GM19397 (cell line): ENCODE results near the gene PLA2G4A.

ENCODE experiments used
- ATAC-seq: cut with Tn5 transposase; IDR thresholded peaks from one replicate; pipeline ENCODE4 v1.9.1; 2021; ENCODE audit warnings: mild to moderate bottlenecking, moderate library complexity; ENCODE audit not compliant: unreplicated experiment

PLA2G4A gene

DNA sequence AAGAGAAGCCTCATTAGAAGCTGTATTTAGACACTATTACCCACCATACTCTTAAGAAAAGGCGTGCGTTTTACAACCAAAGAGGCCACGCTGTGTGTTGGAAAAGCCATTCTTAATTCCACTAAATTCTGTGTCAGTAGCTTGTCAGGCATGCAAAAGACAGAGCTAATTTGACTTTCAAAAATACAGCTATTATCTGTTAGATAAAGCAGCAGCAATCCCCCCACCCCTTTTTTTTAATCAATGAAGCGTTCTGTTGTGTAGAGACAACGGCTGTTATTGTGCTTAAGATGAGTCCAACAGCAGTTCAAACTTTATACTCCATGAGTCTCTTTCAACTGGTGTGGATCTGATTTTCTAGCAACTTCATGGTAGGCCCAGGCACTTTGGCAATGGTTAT is 43.5 kb downstream of the PLA2G4A start:
- ATAC-seq: no peak

DNA sequence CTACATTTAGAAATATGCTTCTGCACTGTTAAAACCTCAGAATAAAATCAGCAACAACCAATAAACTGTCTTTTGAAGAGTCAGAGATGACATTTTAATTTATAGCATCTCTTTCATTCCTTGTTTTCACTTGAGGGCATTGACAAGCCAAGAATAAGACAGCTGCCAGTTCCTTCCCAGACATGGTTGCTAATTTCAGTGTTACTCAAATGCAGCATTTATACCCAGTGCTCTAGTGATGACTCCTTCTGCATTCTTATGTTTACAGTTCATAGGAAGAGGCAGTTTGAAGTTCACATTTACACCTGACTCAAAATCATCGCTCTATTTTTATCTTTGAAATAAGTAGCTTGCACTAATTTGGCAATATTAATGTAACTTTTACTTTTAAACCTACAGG is 44.9 kb downstream of the PLA2G4A start:
- ATAC-seq: no peak

DNA sequence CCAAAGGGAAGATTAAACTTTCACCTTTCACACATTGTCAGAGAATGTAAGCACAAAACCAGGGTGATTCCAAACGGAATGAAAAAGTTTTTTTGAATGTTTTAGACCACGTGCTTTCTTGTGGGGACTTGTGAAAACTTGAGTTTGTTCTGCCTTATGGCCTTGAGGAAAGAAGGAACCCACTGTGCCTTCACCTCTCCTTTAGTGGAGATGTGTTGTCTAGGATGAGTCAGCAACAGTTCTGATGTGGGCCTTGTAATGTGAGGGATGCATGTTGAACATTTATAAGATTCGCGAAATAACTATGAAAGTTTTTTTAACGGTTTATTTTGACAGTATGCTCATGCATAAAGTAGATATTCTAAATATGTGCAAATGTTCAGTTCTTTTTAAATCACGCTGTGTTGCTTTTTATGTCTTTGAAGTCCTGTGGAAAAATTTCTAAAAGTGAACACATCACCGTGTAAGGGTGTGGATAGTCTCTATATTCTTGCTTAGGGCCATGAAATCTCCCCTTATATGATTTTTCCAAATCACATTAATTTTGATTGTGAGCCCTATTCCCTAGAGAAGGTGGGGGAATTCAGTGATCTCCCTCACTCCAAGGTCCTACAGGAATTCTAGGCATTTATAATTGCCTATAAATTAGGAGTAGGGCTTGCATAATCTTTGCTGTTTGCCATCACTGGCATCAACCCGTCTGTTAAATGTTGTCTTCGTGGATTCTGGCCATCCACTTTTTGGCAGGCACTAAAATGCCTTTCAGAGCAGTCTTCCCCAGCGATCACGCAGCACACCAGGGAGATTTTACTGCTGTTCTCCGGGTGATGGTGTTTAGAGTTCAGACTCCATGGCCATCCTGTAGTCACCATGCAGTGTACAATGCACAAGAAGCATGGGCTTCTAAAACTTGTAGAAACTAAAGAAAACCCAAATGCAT is 47.4 kb downstream of the PLA2G4A start:
- ATAC-seq: no peak

DNA sequence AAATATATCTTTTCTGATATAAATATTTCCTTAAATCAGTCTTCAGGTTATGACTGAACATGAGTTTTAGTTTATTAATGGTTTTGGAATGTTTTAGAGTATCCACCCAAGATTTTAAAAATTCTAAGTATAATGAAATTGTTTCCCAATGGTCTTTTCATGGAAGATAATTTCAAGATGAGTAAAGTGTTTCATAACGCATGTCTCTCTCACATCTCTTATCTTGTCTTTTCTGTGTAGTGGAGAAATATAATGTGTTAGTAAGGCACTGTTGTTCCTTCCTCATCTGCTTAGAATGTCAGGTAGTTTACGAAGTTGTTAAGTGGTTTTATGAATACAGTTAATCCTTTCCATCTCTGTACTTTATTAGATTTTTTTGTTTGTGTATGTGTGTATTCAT is 49.6 kb downstream of the PLA2G4A start:
- ATAC-seq: no peak

DNA sequence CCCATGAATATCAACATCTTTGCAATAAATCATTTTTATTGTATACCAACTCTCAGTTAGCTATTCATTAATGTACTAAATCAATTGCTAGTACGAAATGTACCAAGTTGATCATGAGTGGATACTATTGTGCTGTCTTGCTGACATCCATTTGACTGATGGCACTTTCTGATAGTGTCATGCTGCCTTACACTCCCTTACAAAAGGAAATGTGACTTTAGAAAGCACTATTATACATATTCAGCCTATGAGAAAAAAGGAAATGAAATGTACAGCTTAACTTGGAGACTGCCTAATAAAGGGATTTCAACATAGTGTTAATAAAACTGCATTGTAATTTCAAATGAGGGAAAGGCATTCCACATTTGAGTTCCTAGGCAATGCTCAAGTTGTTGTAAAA is 52.2 kb downstream of the PLA2G4A start:
- no peak for ATAC-seq

DNA sequence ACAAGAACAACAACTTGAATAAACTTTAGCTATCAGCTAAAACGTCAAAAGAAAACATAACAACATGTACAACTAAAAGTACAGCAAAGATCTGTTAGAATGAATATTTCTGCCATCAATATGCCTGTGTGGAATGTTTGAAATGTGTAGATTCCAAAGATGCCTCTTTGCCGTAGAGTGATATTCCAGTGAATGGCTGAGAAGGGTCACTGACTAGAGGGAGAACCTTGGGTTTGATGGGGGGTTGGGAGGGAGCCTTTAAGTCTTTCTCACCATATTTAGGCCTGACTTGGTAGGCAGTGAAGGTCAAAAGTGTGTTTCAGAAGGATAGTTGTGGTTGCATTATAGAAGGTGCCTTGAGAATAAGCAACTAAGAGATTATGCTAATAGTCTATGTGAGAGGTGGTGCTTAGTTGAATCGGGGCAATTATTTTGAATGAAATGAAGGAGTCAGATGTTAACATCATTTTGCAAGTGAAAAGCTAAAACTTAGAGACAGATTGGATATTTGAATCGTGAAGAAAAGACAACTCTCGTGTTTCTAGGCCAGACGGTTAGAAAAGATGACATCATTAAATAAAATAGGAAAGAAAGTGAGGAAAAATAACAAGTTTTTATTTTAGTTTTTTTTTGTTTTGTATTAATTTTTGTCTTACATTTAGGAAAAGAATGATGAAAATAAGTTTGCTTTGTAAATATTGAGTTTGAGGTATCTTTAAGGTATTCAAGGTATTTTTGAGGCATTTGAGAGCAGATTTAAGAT is 53.8 kb downstream of the PLA2G4A start:
- no peak for ATAC-seq

DNA sequence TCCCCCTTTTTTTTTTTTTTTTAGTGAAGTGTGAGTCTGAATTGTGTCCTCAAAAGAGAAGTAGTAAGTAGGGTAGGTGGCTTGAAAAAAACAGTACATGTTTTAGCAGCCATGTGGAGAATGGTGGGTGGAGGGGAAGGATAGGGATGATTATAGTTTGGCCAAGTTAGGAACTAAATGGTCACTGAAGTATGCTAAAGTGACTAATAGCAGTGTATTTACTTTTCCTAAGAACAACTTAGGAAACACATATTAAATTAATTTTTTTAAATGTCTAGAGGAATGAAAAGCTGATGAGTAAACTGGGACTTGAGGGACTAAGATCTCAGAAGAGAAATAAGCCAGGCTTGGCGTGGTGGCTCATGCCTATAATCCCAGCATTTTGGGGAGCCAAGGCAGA is 55.5 kb downstream of the PLA2G4A start:
- ATAC-seq: no peak

DNA sequence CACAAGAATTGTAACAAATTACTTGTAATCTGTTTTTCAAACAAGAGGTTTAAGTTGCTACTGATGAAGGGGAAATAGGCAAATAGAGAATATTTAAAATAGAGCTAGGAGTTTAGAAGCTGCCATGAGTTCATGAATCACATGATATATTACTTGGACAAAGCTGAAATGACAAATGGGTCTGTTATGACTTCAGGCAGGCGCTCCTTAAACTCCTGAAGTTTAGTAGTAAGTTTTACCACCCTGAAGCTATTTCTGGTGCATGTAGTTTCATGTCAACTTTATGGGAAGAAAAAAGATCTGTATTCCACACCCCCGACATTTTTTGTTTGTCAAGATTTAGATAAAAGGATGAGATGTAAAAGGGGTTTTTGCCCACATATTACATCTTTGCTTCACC is 58.5 kb downstream of the PLA2G4A start:
- no peak for ATAC-seq

DNA sequence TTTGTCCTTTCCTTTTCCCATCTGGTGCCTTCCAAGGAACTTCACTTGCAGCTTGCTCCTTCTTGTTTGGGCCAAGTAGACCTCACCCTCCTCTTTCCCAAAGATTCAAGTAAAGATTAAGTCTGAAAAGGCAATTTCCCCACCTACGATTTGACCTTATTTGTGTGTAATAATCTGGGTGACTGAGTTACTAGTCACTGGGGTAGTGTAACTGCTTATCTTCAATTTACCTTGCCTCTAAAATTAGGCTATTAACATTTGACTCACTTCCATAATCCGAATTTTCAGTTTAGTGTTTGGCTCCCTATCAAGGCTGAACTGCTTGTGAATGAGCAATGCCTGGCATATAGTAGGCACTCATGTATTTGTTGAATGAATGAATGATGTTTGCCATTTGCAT is 59.6 kb downstream of the PLA2G4A start:
- ATAC-seq: no peak

DNA sequence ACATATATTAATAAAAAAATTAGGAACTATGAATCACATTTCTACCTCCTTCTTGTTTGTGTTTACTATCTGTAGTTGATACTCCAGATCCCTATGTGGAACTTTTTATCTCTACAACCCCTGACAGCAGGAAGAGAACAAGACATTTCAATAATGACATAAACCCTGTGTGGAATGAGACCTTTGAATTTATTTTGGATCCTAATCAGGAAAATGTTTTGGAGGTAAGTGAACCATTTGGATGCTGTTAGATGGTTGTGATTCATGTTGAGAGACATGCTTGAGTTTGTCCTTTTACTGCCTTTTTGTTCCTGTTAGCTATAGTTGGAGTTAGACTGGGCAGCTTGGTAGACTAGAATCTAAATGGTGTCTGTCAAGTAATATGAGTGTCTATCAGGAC is 64.2 kb downstream of the PLA2G4A start:
- no peak for ATAC-seq

DNA sequence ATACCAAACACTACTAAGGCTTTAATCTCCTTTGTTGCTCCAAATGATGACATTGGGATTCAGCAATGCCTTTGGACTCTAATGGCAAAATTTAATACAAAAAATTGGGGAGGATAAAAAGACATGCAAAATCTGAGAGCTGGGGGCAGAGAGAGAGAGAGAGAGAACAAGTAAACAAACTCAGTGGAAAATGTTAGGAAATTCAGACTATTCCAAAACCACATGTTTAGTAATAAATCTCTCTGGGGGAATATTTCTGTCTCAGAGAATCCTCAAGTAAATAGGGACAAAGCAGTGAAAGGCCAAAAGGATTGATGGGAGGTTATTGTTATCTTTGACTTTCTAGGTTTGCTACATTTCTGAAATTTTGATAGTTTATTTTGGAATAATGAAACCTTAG is 65.7 kb downstream of the PLA2G4A start:
- ATAC-seq: no peak

DNA sequence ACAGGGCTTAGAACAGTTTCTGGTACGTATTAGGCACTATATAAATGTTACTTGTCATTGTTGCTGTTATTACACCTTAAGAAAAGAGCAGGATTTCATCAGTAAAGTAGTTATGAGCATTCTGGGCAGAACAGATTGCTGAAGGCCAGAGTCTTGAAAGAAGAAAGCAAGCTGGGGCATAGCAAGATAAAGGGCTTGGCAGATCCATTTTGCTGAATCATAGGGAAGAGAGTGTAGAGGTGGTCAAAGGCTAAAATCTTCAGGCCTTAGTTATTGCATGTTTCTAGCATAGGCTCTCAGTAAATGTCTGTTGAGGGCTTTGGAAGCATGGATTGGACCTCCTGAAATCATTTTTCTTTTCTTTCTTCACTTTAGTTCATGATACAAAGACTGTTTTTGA is 67.5 kb downstream of the PLA2G4A start:
- ATAC-seq: no peak

DNA sequence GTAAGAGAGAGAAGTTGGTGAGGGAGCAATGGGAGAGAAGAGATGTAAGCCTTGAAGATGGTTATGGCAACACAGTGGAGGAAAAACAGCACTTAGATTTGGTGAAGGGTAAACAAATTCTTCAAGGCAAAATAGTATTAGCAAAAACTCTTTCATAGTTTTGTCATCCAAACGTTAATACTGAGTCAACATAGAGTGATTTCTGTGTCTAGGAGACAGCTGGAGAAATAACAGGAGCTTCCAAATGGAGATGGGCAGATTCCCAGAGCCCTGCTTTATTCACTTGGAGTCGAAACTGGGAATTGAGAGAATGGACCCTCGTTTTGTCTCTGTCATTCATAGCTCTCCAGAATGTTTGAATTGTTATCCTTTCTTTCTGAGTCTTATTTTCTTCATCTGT is 68.3 kb downstream of the PLA2G4A start:
- ATAC-seq: no peak

DNA sequence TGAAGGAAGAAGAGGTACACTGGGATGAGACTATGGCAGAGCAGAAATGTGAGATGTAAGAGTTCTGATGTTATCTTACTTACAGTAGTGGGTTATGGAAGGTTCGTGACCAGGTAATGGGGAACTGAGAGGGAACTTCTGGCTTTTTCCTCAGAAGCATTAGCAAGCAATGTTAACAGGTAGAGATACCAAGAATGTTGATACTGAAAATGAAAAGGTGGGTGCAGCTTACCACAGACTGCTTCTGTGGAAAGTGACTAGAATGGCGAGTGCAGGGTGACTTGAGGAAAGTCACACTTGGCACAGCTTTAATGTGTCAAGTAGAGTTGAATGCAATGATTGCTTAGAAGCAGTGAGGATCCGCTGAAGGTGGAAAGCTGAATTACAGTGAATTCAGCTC is 70.8 kb downstream of the PLA2G4A start:
- ATAC-seq: peak; percentile 84

DNA sequence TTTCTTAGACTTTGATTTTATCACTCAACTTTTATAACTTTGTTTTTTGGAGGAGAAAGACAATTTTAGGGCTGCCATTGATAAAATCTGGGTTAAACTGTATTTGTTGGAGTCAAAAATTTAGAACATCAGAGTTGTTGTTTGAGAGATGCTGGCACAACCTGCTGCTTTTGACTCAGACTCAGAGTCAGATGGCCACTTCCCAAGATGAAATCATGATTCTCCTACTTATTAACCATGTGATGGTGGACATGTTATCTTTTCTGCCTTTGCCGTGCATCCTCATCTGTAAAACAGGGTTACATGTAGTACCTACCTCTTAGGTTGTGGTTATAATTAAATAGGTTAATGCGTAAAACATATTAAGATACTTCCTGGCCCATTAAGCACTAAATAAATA is 71.2 kb downstream of the PLA2G4A start:
- no peak for ATAC-seq

DNA sequence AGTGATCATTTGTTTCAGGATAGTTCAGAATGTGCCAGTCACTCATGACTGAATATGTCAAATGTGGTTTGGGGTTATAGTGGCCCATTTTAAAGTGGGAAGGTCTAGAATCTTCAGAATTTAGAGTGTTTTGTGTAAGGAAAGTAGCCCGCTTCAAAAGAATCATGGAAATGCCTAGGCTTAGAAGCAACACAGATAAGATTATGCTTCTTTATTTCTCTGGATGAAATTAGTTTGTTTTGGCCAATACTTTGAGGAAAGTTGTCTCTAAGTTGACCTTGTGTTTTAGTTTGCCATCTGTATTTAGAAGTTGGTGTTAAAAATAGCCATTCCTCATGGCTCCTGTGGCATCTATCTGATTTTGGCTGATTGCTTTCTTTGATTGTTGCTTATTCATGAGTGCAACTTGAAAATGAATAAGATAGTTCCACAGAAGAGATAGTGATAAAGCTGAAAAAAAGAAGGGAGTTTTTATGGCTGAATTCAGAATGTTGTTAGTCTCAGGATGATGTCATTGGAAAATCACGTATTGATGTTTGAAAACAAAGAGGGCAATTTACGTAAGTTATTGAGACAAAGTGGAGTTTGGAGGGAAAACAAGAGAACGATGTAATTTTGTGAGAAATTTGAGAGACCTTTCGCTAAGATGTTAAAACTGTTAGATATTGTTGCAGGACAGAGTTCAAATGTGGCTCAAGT is 71.9 kb downstream of the PLA2G4A start:
- ATAC-seq: no peak

DNA sequence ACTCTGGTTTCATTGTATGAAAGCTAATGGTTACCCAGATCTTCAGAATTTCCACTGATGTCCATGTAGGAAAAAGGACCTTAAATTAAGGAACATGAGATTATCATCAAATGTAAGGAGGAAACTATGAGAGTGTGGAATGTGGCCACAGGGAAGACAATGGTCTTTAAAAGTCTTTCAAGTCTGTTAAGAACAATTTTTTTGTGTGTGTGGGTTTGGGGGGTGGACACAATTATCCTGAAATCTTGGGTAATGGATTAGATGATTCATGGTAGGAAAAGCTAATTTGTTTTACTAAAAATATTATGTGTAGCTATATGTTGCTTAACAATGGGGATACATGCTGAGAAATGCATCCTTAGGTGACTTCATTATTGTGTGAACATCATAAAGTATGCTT is 72.9 kb downstream of the PLA2G4A start:
- ATAC-seq: no peak

DNA sequence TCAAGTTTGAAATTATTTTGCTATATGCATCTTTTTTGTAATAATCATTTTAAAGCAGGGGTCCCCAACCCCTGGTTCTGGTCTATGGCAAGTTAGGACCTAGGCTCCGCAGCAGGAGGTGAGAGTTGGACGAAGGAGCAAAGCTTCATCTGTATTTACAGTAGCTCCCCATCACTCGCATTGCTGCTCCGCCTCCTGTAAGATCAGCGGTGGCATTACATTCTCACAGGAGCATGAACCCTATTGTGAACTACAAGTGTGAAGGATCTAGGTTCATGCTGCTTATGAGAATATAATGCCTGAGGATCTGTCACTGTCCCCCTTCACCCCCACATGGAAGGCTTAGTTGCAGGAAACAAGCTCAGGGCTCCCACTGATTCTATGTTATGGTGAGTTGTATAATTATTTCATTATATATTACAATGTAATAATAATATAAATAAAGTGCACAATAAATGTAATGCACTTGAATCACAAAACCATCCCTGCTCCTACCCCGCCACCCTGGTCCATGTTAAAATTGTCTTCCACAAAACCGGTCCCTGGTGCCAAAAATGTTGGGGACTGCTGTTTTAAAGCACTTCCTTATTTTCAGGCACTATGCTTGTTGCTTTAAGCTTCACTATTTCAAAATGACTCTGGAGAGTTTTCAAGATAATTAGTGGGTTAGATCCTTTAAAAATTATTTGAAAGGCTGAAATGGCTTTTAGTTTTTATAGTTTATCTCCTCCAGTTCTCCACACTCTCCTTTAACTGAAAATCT is 74.8 kb downstream of the PLA2G4A start:
- ATAC-seq: no peak

DNA sequence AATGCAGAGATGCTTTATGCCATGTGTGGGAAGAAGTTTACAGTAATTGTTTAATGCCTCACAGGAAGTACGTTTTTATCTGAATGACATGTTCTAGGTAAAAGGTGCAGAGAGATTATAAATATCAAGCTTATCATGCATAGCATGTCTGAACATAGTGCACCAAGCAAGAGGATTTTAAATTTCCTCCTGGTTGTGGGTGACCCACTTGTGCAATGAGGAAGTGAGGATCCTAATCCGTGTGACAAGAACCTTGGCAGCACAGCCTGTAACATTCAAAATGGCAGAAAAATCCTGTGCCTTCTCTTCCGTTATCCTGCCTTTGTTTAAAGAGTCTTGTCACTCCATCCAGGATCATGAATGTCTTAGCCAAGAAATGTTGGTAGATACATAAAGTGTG is 75.6 kb downstream of the PLA2G4A start:
- no peak for ATAC-seq

DNA sequence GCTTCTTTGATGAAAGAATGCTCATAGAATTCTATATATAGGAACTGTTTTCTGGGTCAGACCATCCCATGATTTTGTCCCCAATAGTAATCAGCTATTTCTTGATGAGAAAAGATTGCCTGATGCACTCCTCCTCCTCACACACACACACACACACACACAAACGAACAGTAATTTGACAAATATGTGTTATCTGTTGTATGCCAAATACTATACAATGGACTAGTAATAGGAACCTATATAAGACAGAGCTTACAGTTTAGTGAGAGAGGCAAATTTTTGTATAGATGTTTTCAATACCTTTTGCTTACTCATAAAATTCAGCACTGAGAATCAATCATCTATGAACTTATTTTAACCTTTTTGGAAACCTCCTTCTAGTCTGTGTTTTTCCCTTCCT is 76.8 kb downstream of the PLA2G4A start:
- no peak for ATAC-seq

DNA sequence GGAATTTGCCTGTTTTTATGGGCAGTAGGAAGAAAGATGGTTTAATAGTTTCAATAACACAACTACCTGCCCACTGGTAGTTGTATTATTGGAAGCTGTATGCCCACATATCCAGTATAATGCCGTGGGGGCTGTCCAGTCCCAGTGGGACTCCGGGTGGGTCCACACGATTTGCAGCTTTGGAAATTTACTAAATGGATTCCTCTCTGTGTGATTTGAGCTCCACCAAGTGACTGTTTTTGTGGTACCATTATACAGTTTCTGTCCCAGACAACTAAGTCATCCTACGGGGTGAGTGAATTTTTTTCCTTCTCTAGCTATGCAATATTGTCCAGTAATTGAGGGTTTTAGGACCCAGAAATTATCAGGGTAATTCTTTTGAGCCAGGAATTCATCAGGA is 86.8 kb downstream of the PLA2G4A start:
- ATAC-seq: no peak
